ENCODE data around the gene APOBEC3B.
"Not testable (repeated sequence)": the region's sequence is repeated elsewhere in the genome, so short reads cannot be mapped to it uniquely, and the experiment has no call there.

APOBEC3B gene

GRCh38 chr22:39031434-39032295 lies 49.5 kb downstream of the APOBEC3B start:
- not testable (repeated sequence) for DNase-seq (ENCODE audit: low read depth in 2 of 2)

DNA sequence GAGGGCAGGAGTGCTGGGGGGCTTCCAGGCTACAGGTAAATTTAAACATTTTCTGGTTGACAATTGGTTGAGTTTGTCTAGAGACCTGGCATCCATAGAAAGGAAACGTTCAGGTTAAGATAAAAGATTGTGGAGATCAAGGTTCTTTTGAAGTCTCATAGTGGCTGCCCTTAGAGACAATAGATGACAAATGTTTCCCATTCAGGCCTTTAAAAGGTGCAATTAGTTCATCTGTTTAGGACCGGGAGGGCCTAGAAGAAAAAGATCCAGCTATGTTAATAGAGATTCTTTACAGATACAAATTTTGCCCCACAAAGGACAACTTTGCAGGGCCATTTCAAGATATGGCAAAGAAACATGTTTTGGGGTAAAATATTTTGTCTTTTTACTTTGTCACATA lies 54.9 kb downstream of the APOBEC3B start:
- not testable (repeated sequence) for DNase-seq (ENCODE audit: low read depth in 2 of 2)

DNA sequence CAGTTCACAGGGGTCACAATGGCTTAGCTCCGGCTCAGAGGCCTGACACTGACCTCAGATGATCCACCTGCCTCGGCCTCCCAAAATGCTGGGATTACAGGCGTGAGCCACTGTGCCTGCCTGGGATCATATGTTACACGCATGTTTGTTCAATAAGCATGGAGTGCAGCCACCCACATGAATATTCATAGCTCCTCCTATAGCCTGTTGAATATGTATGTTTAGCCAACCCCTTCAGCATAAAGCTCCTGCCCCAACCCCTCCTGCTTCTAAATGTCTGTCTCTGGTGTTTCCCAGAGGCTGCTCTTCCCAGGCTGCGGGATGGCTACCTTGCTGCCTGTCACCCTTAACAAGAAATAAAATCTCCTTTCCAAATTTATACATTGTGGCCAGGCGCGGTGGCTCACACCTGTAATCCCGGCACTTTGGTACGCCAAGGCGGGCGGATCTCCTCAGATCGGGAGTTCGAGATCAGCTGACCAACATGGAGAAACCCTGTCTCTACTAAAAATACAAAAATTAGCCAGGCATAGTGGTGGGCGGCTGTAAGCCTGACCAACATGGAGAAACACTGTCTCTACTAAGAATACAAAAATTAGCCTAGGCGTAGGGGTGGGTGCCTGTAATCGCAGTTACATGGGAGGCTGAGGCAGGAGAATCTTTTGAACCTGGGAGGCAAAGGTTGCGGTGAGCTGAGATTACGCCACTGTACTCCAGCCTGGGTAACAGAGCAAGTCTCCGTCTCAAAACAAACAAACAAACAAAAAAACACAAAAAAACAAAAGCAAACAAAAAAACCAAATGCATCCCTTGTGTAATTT lies 57.4 kb downstream of the APOBEC3B start:
- no peak for DNase-seq (ENCODE audit: low read depth in 2 of 2)

DNA sequence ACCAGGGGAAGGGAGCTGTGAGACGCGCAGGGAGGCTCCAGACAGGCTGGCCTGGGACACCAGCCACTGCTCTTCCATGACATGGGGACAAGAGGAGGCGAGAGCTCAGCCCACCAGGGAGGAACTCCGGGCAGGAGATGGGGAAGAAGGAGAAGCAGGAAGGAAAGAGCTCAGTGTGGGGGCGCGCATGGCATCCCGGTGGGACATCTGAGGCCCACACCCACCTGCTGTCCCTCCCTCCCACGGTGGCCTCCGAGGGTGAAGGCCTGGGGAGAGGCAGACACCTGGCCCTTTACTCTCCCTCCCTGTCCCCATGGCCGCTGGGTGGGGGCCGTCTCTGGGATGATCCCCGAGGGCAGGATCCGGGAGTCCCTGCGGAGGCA lies 58.0 kb downstream of the APOBEC3B start:
- DNase-seq (ENCODE audit: low read depth in 2 of 2) = not testable (repeated sequence)

GRCh38 chr22:39040538-39041296 lies 58.6 kb downstream of the APOBEC3B start, which contains the start of gene APOBEC3F:
TSS of gene APOBEC3F (plus strand) at chr22:39040864. CDS start at chr22:39040961, 97 bp downstream.
- DNase-seq (ENCODE audit: low read depth in 2 of 2) = peak in 1 of 2 donors; percentile 43

DNA sequence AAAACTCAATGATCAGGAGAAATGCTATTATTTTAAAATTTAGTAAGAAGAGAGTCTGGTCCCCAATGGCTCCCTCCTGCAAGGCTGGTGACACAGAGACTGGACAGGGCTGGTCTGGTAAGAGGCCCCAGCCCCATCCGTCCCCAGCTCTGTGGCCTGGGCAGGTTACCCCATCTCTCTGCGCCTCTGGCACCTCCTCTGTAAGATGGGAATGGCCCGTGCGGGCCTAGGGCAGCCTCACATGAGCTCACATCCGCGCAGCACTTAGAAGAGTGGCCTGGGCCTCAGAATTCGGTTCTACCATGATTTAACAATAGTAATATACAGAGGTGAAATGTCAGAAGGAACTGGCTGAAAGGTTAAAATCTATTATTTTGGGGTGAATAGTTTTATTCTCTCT lies 59.8 kb downstream of the APOBEC3B start:
- no peak for DNase-seq (ENCODE audit: low read depth in 2 of 2)
